AG04450 (cell line): ENCODE results near the gene GPC6. TPM values are rescaled to one million over a fixed set of nuclear protein-coding genes. Genes with fewer than 3 reads are reported as not detected.

ENCODE experiments used
- CTCF ChIA-PET: fragments of 300-600, 350-600 bp; formaldehyde crosslinking; extraction: SDS; loops from one replicate; lab custom pipeline; 2022; ENCODE audit warnings: antibody characterized with exemption, inconsistent platforms; lab: Charles Lee
- POLR2A ChIA-PET: fragments of 350-600 bp; formaldehyde crosslinking; extraction: SDS; loops from one replicate; lab custom pipeline; 2021; ENCODE audit warnings: antibody characterized with exemption, inconsistent platforms; lab: Yijun Ruan, JAX
- DNase-seq: peaks from one replicate; pipeline ENCODE4 v3.0.0-alpha.2; 2011; ENCODE audit warnings: low read depth, low spot score
- H3K27ac ChIP-seq: one replicate; pipeline ENCODE4 v1.5.1; 2012; ENCODE audit warnings: low read depth, low read length, control low read depth
- H3K27me3 ChIP-seq: one replicate; pipeline ENCODE4 v1.6.0; 2012; ENCODE audit warnings: low read length; ENCODE audit not compliant: control insufficient read depth, insufficient read depth
- H3K4me3 ChIP-seq: 2 replicates; pipeline ENCODE4 v1.5.1; 2011; ENCODE audit warnings: mild to moderate bottlenecking, low read depth, low read length, control low read depth
- H3K9me3 ChIP-seq: 2 replicates; pipeline ENCODE4 v1.5.1; 2012; ENCODE audit warnings: low read length; ENCODE audit not compliant: control insufficient read depth, insufficient read depth
- polyA plus RNA-seq: library from polyadenylated mRNA; depleted of rRNA; stranded (reverse); fragments of >200 nt; gene quantifications from 2 replicates; pipeline ENCODE4 v1.2.3, GENCODE V29; 2011
- TF ChIP-seq, protein P1 (sequence below): IDR thresholded peaks from 2 replicates; pipeline ENCODE4 v1.5.1; 2011; ENCODE audit warnings: low read depth, low read length, control low read depth, inconsistent platforms

The GPC6 gene
- polyA plus RNA-seq, 1 experiment: 40.4 TPM

DNA sequence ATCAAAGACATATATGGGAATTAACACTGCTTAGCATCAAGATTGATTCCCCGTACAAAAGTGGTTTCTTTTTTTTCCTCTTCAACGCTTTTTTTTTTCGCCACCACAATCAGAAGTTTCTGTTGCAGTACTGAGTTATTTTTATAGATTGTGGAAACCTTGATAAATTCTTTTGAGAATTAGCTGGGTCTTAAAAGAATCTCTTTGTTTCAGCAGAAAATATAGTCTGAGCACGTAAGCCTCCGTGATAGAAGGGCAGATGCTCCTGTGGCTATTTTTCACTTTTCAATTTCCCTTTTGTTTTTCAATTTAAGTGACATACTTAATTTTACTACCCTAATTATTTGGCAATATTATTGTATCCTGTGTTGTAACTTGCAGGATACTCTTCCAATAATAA is 721.0 kb downstream of the GPC6 start:
- Histone ChIP-seq H3K4me3 (no peak overlapping the region), H3K27me3 (no peaks in the 10 kb centered on the region), H3K9me3 (no peaks in the 10 kb centered on the region), H3K27ac (no peak overlapping the region)
- no peak for DNase-seq
- TF ChIP-seq, protein P1, sequence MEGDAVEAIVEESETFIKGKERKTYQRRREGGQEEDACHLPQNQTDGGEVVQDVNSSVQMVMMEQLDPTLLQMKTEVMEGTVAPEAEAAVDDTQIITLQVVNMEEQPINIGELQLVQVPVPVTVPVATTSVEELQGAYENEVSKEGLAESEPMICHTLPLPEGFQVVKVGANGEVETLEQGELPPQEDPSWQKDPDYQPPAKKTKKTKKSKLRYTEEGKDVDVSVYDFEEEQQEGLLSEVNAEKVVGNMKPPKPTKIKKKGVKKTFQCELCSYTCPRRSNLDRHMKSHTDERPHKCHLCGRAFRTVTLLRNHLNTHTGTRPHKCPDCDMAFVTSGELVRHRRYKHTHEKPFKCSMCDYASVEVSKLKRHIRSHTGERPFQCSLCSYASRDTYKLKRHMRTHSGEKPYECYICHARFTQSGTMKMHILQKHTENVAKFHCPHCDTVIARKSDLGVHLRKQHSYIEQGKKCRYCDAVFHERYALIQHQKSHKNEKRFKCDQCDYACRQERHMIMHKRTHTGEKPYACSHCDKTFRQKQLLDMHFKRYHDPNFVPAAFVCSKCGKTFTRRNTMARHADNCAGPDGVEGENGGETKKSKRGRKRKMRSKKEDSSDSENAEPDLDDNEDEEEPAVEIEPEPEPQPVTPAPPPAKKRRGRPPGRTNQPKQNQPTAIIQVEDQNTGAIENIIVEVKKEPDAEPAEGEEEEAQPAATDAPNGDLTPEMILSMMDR: no peak
- POLR2A ChIA-PET: no interaction called here
- CTCF ChIA-PET: no interaction called here

DNA sequence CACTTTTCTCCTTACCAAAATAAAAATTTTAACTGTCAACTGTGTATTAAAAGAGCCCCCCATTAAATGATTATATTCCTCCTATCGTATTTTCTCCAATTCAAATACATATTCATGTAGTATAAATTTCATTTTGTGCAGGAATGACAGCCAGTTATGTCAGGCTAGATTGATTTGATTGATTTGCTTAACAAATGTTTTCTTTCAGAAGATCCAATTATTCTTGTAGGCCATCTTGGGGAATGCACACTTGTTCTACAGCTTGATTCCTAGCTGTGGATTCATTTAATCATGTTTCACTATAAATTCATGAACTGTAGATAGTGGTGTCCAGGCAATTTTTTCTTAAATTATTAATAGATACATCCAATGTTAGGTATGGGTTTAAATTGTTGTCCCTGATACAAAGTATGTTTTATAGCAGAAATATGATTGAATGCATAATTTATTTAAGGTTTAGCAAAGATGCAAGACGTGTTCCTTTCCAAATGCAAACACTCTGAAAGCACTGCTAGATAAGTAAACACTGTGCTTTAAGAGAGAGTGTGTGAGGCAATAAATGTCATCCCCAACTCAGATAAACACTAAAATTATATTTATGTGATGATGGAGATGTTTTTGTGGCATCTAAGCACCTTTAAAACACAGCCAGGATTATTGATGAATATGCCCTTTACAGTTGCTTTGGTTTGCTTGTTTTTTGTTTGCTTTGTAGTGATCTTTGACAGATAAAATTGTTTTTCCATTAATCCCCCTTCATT is 721.7 kb downstream of the GPC6 start:
- POLR2A ChIA-PET: interaction anchor here (0.7 kb wide), 1 partner anchor 198 kb away, joined by 3 read pairs; no protein-coding TSS in a partner anchor
- CTCF ChIA-PET: no interaction called here

DNA sequence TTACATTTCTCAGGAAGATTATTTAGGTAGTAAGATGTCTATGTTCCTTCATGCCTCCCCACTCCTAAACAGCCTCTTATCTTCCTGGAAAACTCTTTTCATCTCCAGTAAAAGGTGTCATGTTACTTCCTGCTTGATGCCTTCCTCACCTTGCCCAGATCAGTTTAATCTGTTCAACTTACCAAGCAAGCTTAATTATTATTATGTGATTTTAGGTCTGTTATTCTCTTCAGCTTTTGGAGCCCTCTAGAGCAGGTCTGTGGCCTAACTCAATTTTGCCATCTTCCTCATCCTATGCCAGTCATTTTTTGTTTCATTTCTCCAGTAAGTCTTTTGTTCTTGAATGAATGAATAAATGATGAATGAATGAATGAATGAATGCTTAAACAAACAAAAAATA is 724.5 kb downstream of the GPC6 start:
- DNase-seq: no peak
- Histone ChIP-seq H3K27me3 (no peaks in the 10 kb centered on the region), H3K27ac (no peak overlapping the region), H3K9me3 (no peaks in the 10 kb centered on the region), H3K4me3 (no peak overlapping the region)
- ChIA-PET POLR2A (no interaction called here), CTCF (interaction anchor here (1.0 kb wide), 1 partner anchor 12 kb away, joined by 3 read pairs; no protein-coding TSS in a partner anchor)
- TF ChIP-seq, protein P1: peak; percentile 34; the same call in 1 of the 2 replicates

More for the DNA sequence above, 721.7 kb downstream of the GPC6 start:
- TF ChIP-seq, protein P1: no peak
- H3K9me3 ChIP-seq: no peaks in the 10 kb centered on the region
- H3K27ac ChIP-seq: no peak overlapping the region
- H3K4me3 ChIP-seq: no peak overlapping the region
- no peak for DNase-seq
- H3K27me3 ChIP-seq: no peaks in the 10 kb centered on the region

DNA sequence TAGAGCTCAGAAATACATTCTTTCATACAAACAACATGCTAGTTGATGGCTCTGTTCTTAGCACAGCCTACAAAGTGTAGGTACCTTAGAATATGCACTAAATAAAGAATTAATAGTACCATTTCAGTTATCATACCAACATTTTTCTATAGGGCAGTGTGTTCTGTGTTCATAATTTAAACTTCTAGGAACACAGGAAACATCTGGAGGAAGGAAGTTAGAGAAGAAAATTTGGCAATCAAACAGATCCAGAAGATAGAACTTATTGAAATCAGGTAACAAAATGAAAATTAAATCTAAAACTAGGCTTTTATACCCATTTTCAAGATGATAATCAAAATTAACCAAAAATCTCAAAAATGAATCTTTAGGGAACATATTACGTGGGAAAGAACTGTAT is 725.3 kb downstream of the GPC6 start:
- no peaks in the 10 kb centered on the region for H3K9me3 ChIP-seq
- DNase-seq: no peak
- H3K27me3 ChIP-seq: no peaks in the 10 kb centered on the region
- TF ChIP-seq, protein P1: no peak
- H3K4me3 ChIP-seq: no peak overlapping the region
- CTCF ChIA-PET: no interaction called here
- POLR2A ChIA-PET: no interaction called here
- H3K27ac ChIP-seq: no peak overlapping the region

DNA sequence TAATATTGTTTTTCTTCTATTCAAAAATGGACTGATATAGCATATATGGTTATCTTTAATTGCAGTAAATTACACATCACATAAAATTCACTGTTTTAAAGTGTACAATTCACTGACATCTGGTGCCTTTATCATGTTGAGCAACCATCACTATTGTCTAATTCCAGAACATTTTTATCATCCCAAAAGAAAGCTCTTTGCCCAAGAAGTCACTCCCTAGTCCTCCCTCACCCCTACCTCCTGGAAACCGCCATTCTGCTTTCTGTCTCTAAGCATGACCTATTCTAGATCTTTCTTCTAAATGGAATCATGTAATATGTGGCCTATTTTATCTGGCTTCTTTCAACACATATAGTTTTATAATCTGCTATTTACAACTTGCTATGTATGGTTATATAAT is 727.2 kb downstream of the GPC6 start:
- ChIA-PET POLR2A (no interaction called here), CTCF (interaction anchor here (0.9 kb wide), 1 partner anchor 664 kb away, joined by 5 read pairs; no protein-coding TSS in a partner anchor)
- H3K27ac ChIP-seq: no peak overlapping the region
- TF ChIP-seq, protein P1: no peak
- DNase-seq: no peak
- H3K27me3 ChIP-seq: no peaks in the 10 kb centered on the region
- H3K4me3 ChIP-seq: no peak overlapping the region
- H3K9me3 ChIP-seq: no peaks in the 10 kb centered on the region
